ENCODE results near the gene SUB1. TPM values are rescaled to one million over a fixed set of nuclear protein-coding genes. Genes with fewer than 3 reads are reported as not detected.

Gene SUB1
- total RNA-seq, 3 donors from 2014 or later (not counting 1 experiment from before 2014, with no cell fraction given), result 330 to 352 (median 338) TPM

DNA sequence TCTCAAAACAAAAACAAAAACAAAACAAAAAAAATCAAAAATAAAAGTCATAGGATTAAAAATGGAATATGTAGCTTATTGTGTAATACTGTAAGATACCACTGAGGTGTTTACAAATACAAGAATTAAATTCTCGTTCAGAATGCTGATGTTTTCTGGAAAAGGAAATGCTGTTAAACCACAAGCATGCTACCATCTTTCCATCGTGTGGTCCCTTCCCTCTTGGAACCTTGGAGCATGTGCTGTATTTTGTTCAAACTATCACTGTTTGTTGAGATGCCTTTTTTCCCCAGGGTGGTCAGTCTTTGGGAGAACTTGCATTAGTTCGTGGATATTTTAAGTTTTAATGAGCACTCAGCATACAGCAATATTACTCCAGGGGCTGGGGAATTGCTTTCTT lies 39.7 kb downstream of the SUB1 start:
- no peaks in the 10 kb centered on the region for H3K27me3 ChIP-seq (ENCODE audit: control insufficient read depth, insufficient read depth, low read length)
- no peak overlapping the region for H3K4me3 ChIP-seq (ENCODE audit: low read length)
- WGBS (ENCODE audit: insufficient coverage), result 34% methylated on average over 2 of the region's 3 CpGs
- Mint-ChIP-seq H3K27ac (no peak overlapping the region), H3K36me3 (no peaks in the 10 kb centered on the region), H3K4me1 (no peaks in the 10 kb centered on the region), H3K27me3 (ENCODE audit: low read depth in 2 of 2) (no peaks in the 10 kb centered on the region), H3K9me3 (no peaks in the 10 kb centered on the region), H3K4me3 (no peak overlapping the region)
- DNase-seq, result no peak
- no peaks in the 10 kb centered on the region for H3K9me3 ChIP-seq (ENCODE audit: control insufficient read depth, insufficient read depth, low read length)
- ATAC-seq, result no peak
- no peak overlapping the region for H3K27ac ChIP-seq (ENCODE audit: low read length)
- no peaks in the 10 kb centered on the region for H3K4me1 ChIP-seq (ENCODE audit: control insufficient read depth, insufficient read depth, low read length)
- TF ChIP-seq, protein P1, sequence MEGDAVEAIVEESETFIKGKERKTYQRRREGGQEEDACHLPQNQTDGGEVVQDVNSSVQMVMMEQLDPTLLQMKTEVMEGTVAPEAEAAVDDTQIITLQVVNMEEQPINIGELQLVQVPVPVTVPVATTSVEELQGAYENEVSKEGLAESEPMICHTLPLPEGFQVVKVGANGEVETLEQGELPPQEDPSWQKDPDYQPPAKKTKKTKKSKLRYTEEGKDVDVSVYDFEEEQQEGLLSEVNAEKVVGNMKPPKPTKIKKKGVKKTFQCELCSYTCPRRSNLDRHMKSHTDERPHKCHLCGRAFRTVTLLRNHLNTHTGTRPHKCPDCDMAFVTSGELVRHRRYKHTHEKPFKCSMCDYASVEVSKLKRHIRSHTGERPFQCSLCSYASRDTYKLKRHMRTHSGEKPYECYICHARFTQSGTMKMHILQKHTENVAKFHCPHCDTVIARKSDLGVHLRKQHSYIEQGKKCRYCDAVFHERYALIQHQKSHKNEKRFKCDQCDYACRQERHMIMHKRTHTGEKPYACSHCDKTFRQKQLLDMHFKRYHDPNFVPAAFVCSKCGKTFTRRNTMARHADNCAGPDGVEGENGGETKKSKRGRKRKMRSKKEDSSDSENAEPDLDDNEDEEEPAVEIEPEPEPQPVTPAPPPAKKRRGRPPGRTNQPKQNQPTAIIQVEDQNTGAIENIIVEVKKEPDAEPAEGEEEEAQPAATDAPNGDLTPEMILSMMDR (IDR thresholded peaks at IDR 0.05), result no peak
- H3K36me3 ChIP-seq (ENCODE audit: control insufficient read depth, insufficient read depth, low read length), result no peaks in the 10 kb centered on the region
- intact Hi-C loops (cut with micrococcal nuclease), result no loop called here

DNA sequence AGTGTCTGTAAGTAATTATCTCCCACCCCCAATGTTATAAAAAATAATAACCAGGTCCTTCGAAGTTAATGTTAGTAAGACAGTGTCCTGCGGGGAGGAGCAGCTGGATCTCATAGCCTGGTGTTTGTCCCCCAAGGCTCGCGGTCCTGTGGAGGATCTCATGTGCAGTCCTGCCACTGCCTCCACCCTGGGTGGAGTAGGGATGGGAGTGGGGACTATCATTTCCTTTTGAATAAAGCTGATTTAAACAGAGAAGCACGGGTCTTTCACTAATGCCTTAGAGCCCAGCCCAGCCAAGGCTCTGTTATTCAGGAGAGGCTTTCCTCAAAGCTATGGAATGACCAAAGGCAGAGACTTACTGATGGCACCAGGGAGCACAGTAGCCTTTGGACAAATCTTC lies 40.2 kb downstream of the SUB1 start:
- Mint-ChIP-seq H3K27ac (no peak overlapping the region), H3K4me3 (no peak overlapping the region), H3K4me1 (no peaks in the 10 kb centered on the region), H3K36me3 (no peaks in the 10 kb centered on the region), H3K9me3 (no peaks in the 10 kb centered on the region), H3K27me3 (ENCODE audit: low read depth in 2 of 2) (no peaks in the 10 kb centered on the region)
- TF ChIP-seq, protein P1 (IDR thresholded peaks at IDR 0.05), result no peak
- Histone ChIP-seq H3K27me3 (ENCODE audit: control insufficient read depth, insufficient read depth, low read length) (no peaks in the 10 kb centered on the region), H3K27ac (ENCODE audit: low read length) (no peak overlapping the region), H3K4me1 (ENCODE audit: control insufficient read depth, insufficient read depth, low read length) (no peaks in the 10 kb centered on the region), H3K4me3 (ENCODE audit: low read length) (no peak overlapping the region), H3K9me3 (ENCODE audit: control insufficient read depth, insufficient read depth, low read length) (no peaks in the 10 kb centered on the region), H3K36me3 (ENCODE audit: control insufficient read depth, insufficient read depth, low read length) (no peaks in the 10 kb centered on the region)
- 93% methylated on average over 5 of the region's 5 CpGs for WGBS (ENCODE audit: insufficient coverage)
- ATAC-seq (no peak), DNase-seq (no peak)
- intact Hi-C loops (cut with micrococcal nuclease), result no loop called here

DNA sequence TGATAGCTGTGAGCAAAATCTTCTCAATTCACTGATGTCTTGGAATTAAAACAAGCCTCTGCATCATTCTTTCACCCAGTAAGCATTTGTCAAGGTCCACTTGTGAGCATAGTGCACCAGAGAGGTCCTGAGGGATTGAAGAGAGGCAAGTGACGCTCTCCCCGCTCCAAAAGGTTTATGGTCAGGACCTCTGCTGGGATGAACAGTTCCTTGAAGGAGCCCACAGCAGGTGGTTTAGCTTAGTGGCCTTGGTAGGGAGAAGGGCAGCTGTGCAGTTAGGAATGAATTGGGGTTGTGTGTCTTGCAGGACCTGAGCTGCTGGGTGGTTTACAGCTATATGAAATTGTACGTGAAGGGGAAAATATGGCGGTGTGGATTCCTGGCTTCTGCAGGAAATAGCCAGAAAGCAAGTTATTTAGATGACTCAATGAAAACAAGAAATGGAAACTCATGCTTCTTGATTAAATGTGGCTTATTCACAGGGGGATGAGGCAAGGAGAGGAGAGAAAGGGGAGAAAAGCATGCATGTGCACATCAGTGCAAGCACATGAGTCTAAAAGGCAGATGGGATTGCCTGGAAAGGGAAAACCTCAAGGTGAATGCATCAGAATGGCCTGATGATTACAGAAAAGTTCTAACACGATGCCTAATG lies 42.0 kb downstream of the SUB1 start:
- TF ChIP-seq, protein P1 (IDR thresholded peaks at IDR 0.05), result no peak
- Mint-ChIP-seq H3K36me3 (no peaks in the 10 kb centered on the region), H3K27ac (no peak overlapping the region), H3K9me3 (no peaks in the 10 kb centered on the region), H3K4me1 (no peaks in the 10 kb centered on the region), H3K27me3 (ENCODE audit: low read depth in 2 of 2) (no peaks in the 10 kb centered on the region), H3K4me3 (no peak overlapping the region)
- 90% methylated on average over 5 of the region's 5 CpGs for WGBS (ENCODE audit: insufficient coverage)
- Histone ChIP-seq H3K4me3 (ENCODE audit: low read length) (no peak overlapping the region), H3K4me1 (ENCODE audit: control insufficient read depth, insufficient read depth, low read length) (no peaks in the 10 kb centered on the region), H3K27ac (ENCODE audit: low read length) (no peak overlapping the region), H3K9me3 (ENCODE audit: control insufficient read depth, insufficient read depth, low read length) (no peaks in the 10 kb centered on the region), H3K27me3 (ENCODE audit: control insufficient read depth, insufficient read depth, low read length) (no peaks in the 10 kb centered on the region), H3K36me3 (ENCODE audit: control insufficient read depth, insufficient read depth, low read length) (no peaks in the 10 kb centered on the region)
- intact Hi-C loops (cut with micrococcal nuclease), result no loop called here
- ATAC-seq, result no peak
- no peak for DNase-seq
